ENCODE measurements around the gene C1orf35.

Gene C1orf35

DNA sequence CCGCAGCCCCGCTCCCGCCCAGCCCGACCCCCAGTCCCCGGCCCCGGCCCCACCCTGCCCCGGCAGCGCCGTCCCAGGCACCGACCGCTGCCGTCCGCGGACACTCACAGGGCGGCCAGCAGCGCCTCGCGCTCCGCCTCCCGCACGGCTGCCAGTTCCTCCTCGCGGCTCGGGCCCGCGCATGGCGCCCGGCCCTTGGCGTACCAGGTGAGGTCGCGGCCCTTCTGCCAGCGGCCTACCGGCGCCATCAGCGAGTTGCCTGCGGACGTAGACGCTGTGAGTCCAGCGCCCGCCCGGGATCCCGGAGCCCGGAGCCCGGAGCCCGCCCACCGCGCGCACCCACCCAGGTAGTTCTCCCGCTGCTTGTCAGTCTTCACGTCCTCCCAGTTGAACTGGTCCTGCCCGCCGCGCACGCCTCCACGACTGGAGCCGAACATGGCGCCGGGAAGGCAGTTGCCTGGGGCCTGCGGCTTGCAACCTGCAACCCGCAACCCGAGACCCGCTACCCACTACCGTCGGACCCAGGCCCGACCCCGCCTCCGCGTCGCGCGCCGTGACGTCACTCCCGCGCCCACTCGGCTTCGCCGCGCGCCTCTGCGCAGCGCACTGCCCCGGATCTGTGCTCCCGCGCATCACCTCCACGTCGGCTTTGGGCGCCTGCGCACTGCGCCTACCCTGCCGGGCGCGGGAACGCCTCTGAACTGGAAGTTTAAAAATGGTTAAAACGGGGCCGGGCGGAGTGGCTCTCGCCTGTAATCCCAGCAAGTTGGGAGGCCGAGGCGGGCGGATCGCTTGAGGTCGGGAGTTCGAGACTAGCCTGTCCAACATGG, at the start of gene C1orf35:
TSS of gene C1orf35 (minus strand) at position 535 of the 830 bp plus-strand sequence. CDS start at position 437, 98 bp downstream.
- peak; percentile 91 for DNase-seq (ENCODE audit: low read depth)

DNA sequence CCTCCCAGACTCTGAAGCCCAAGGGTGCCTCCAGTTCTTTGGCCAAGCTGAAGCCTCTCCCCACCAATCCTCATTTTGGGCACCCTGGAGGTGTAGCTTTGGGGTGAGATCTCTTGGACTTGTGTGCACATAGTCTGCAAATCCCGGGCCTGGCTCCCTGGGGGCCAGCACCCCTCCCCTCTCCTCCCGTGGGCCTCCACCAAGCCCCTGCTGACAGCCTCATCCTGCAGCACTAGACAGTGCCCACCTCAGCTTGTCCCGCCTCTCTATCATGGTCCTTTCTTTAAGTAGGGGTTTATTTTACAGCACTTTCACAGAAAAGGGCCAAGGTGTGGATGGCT, 49.8 kb upstream of the C1orf35 start:
- DNase-seq (ENCODE audit: low read depth): no peak

DNA sequence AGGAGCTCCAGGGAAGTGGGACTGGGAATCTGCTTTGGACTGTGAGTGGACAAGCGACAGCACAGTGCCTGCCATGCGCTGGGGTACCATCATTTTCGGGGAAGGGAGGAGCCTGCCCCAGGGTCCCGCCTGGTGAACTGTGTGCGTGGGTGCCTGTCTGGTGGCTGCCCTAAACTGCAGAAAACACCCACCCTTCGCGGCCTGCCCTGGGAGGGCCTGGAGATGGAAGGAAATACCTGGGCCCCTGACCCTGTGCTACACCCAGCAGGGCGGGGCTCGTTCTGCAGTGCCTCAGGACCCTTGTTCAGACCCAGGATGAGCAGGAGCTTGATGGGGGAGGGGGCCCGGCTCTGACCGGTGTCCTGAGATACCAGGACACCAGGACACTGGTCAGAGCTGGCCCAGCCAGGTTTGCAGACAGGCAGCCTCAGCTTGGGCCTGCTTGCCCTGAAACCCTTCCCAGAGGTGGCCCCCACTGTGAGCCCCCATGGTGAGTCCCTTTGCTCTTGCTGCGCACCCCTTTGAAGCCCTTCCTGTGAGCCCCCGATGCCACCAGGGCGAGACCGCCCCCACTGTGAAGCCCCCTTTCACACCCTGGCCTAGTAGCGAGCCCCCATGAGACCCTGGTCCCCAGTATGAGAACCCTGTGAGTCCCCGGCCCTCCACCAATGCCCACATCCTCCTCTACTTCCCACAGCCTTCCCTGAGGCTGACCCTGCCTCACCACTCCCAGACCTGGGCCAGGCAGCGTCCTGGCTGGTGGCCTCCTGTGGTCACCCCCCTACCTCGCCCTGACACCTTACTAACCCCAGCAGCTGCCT, 49.2 kb upstream of the C1orf35 start:
- DNase-seq (ENCODE audit: low read depth): no peak

DNA sequence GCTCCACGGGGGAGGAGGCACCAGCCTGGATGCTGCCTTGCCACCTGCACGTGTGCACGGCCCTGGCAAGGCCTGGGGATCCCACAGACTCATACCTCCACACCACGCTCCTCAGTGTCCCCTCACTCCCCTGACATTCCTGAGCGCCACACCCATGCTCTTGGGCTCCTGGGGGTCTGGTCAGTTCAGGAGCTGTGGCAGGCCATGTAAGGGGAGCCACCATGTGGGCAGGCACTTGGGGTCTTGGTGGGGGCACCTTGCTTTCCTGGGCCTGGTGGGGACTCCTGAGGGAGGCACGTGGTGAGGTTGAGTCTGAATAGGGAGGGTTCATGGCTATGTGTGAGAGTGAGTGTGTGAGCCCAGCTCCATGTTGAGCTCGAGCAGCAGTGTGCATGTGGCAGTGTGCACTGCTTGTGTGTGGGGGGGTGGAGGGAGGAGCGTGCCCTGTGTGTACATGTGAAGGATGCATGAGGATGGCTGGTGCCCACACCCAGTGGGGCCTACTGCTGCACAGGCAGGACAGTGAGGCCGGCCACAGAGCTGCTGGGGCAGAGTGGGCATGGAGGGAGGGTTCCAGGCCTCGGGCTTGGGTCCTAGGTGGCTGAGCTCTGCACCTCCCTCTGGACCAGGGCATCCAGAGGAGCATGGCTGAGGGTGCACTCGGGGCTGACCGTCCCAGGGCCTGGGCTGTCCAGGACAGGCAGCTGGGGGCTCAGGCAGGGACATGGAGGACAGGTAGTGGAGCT, 48.2 kb upstream of the C1orf35 start:
- no peak for DNase-seq (ENCODE audit: low read depth)

DNA sequence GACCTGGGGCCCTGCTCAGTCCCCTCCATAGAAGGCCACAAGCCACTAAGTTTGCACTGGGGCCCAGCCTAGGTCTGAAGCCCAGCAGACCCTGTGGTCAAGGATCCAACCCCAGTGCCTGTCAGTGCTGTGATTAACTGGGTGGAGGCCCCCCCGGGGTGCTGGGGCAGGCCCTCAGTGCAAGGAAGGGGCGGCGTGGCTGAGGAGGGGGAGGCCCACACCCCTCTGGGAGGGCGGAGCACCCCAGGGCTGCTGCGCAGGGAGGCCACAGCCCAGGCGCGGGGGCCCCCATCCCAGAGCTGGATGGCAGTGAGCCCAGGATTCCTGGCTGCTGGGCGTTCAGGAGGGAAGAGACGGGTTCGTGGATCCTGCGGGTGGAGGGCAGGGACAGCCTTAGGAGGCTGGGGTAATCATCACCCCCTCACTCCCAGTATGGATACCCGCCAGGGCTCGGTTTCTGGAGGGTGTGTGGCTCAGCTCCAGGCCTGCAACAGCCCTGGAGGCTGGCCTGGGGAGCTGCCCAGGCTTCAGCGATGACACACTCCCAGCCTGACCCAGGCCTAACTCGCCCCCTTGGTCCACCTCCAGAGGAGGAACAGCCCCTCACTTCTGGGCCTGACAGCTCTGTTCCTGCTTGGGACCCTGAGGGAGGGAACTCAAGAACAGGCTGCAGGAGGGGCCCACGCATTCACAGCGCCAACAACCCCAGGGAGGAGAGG, 47.5 kb upstream of the C1orf35 start:
- DNase-seq (ENCODE audit: low read depth): no peak

DNA sequence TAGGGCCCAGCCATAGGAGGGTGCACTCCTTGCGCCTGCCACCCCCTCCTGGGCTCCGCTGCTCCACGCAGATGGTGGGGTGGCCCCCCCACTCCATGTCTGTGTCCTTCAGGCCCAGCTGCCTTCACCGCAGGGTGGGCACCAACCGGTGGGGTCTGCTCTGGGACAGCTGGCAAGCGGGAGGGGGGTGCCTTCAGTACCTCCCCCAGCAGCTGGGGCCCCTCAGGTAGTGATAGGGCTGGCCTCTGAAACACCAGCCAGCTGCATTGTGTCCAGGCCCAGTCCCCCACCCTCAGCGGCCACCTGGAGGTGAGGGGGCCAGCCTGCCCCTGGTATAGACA, 47.0 kb upstream of the C1orf35 start:
- no peak for DNase-seq (ENCODE audit: low read depth)

DNA sequence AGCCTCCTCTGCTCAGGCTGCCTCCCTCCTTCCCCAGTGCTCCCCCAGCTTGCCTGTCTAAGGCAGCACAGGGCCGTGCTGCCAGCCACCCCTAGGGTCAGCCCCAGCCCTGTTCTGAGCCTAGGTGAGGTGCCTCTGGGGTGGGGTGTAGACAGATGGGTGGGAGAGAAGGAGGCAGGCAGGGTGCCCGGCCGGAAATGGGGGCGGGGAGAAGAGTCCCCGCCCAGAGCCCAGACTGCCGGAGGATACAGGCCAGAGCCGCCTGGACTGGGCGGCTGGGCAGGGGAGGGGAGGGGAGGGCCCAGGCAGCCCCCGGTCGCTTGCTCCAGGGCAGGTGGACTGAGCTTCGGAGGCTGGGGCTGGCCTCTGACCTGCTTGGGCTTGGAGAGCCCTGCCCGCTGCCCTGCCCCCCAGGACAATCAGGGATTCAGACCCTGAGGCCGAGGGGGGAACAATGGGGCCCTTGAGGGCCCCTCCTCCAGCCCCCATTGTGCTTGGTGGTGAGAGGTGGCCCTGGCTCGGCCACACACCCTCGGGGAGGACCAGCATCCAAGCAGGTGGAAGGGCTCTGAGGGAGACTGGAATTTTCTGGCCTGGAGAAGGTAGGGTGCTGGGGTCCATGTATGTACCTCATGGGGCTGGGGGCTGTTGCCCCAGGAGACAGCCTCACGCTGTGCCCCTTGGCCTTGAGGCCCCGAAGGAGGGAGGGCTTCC, 46.4 kb upstream of the C1orf35 start, which contains the start of gene GJC2:
TSS of gene GJC2 (plus strand) at position 525 of the 714 bp plus-strand sequence. CDS start 7,829 bp downstream, outside the sequence.
- no peak for DNase-seq (ENCODE audit: low read depth)

DNA sequence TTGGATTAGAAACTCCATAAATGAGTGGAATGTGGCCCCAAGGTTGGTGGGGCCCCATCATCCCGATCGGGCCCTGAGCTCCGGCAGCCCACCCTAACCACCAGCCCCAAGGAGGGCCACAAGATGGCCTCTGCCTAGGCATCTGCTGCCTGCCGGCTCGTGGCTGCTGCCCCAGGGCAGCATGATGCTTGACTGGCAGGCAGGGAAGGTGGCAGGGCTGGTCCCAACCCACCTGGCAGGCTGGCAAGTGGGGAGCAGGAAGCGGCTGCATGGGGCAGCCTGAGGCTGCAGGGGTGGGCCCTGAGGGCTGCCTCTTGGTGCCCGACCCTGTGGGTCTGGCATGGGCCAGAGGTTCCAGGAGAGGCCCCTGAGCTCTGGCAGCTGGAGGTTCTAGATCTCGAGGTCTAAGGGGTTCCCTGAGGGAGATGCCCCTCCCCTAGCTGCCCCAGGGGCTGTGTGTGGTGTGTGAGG, 45.8 kb upstream of the C1orf35 start:
- no peak for DNase-seq (ENCODE audit: low read depth)

DNA sequence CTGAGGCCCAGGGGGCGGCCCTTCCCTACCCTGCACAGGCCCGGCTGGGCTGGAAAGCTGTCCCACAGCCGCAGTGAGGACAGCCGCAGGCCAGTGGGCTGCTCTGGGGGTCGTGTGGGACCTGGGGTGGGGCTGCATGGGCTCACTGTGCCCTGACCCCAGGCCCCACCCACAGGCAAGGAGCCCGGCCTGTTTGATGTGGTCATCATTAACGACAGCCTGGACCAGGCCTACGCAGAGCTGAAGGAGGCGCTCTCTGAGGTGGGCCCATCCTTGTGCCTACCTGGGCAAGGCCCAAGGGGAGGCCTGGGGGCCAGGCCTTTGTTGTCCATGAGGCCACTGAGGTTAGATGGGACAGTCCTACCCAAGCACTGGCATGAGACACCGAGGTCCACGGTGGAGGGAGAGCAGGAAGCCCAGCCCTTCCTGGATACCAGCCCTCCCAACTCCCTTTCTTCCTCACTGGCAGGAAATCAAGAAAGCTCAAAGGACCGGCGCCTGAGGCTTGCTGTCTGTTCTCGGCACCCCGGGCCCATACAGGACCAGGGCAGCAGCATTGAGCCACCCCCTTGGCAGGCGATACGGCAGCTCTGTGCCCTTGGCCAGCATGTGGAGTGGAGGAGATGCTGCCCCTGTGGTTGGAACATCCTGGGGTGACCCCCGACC, 45.2 kb upstream of the C1orf35 start:
- DNase-seq (ENCODE audit: low read depth): no peak

DNA sequence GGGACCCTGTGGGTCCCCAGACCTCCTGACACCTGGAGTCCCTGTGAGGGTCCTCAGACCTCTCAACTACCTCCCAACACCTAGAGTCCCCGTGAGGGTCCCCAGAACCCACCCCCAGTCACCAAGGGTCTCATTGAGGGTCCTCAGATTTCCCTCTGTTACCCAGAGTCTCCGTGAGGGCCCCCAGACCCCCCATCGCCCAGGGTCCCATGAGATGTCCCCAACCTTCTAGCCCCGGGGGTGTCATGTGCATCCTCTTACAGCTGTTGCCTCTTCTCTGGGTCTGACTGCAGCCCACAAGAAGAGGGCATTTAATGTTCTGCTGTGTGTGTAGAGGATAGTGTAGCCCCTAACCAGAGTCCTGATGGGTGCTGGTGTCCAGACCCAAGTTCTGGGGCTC, 44.6 kb upstream of the C1orf35 start:
- no peak for DNase-seq (ENCODE audit: low read depth)

DNA sequence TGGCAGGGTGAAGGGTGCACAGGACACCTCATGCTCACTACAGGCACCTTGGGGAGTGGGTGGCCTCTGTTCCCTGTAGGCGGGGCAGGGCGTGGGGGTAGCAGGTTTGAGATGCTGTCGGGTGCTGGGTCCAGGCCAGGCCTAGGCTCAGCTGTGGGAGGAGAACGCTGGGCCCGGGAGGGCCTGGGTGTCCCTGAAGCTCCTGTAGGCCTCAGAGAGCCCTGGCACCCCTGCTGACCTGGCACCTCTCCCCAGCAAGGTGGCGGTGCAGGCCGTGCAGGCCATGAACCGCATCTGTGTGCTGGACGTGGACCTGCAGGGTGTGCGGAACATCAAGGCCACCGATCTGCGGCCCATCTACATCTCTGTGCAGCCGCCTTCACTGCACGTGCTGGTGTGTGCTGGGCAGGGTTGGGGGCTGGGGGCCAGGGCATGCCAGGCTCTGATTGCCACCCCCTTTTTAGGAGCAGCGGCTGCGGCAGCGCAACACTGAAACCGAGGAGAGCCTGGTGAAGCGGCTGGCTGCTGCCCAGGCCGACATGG, 44.1 kb upstream of the C1orf35 start:
- no peak for DNase-seq (ENCODE audit: low read depth)

DNA sequence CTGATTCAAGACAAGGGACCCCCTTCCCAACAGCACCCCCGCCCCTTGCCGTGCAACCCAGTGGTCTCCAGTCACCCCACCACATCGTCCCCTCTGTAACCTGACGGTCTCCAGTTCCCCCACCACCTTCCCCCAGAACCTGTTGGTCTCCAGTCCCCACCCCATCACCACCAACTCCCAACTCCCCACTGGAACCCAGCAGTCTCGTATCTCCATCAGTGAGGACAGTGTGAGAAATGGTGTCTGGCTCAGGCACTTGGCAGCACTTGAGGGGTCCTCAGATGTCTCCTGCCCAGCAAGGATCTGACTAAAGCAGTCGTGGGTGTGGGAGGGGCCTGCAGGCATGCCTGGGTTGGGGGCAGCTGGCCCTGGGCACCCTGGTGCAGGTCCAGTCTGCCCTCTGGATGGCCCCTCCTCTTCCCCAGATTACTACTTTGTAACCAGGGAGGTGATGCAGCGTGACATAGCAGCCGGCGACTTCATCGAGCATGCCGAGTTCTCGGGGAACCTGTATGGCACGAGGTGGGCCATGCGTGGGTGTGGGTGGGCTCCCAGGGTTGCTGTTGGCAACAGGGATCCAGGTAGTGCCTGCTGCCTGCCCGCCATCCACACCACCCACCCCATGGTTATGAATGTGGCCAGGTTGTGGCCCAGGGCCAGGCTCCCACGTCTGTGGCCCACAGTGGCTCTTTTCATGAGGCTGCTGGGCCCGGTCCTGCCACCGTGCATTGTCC, 43.5 kb upstream of the C1orf35 start:
- DNase-seq (ENCODE audit: low read depth): no peak

DNA sequence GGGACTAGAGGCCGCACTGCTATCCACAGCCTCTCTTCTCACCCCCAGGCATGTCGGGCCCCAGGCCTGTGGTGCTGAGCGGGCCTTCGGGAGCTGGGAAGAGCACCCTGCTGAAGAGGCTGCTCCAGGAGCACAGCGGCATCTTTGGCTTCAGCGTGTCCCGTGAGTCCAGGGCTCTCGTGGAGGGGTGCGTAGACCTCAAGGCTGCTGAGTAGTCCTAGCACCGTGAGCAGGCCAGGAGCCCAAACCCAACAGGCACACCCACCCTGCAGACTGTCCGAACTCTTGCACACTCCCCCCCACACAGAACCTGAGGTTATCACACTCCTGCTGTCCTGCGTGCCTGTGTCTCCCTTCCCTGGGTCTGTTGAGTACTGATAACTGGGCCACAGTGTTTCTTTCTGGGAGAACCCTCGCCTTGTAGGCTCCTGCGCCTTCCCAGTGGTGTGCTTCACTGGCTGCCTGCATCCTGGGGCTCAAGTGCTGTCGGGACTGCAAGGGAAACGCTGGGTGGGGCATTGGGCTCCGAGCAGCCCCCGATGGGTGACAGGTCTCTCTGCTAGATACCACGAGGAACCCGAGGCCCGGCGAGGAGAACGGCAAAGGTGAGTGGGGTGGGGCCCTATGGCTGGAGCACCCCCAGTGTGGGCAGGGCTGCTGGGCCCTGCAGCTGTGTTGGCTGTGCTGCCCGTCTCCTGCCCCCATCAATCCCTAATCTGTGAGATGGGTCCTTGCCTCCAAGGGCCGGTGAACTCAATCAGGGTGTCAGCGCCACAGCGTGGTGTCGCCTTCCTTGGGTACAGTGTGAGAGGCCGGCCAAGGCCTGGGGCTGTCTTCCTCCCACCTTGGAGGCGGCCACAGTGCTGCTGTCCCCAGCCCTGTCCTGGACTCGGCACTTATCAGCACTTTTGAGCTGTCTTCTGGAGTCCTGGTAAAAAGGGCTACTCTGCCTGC, 42.6 kb upstream of the C1orf35 start:
- no peak for DNase-seq (ENCODE audit: low read depth)

DNA sequence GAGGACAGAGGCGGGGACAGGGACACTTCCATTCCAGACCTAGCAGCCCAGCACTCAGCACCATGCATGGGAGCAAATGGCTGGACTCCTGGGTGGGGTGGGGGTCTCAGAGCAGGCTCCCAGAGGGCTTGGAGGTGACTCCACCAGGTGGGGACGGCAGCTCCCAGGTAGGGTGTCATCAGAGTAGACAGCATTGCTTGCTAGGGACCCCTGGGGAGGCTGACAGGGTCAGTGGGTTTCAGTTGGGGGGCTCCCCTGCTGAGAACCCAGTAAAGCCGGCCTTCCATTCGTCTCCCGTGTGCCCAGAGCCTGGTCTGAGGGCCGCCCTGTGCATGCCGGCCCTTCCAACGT, 41.8 kb upstream of the C1orf35 start:
- no peak for DNase-seq (ENCODE audit: low read depth)

DNA sequence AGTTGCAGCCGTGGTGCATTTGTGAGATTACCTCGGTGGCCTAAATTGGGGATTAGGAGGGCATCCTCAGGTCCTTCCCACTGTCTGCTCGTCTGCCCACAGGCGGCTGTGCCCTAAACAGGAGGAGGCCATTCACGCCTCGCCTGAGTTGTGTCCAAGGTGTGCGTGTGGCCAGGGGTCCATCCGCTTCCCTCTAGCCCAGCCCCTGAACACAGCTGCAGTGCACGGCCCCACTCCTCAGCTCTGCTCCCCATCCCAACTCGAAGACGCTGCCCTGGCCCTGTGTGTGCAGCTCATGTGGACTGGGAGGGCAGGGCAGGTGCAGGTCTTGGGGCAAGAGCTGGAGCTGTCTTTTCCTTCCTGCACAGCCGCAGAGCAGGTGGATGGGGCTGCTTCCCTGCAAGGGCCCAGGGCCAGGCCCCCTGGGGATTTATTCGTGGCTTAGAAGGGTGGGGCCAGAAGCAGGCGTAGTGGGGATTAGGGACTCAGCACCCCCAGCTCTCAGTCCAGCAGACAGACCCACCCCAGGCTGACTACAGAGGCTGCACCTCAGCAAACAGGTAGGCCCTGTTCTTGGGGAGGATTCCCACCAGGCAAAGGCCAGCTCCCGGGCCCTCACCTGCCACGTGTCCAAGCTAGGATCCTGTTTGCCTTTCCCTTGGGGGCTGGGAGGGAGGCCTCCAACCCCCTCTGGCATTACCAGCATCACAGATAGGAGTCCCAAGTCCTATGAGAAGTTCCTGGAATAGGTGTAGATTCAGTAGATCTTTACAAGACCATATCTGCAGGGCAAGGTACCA, 41.3 kb upstream of the C1orf35 start:
- no peak for DNase-seq (ENCODE audit: low read depth)

DNA sequence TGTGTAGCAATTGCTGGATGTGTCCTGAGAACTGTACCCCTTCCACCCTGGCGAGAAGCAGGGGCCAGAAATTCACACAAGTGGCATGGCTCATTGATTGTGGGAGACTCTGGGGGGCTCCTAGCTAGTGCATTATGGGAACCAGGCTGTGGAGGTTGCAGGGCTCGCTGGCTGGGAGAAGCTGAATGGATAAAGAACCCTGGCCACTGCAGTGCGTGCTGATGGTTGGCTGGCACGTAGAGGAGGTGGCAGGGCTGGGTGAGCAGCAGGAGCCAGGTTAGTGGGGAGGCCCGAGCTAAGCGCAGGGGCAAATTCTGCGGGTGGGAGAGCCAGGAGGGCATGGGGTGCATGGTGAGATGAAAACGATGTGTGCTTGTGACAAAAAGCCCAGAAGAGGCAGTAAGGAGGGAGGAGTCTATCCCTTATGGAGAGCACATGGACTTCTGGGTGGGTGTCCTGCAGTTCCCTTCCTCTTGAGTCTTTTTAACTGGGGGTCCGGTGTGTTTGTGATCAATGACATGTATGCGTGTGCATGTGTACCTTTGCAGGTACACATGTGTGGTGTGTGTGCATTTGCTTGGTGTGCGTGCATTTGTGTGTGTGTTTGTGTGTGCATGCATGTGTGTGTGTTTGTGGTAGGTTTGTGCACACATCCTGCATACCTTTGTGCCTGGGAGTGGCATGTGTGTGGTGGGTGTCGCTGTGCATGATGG, 40.5 kb upstream of the C1orf35 start:
- DNase-seq (ENCODE audit: low read depth): no peak

DNA sequence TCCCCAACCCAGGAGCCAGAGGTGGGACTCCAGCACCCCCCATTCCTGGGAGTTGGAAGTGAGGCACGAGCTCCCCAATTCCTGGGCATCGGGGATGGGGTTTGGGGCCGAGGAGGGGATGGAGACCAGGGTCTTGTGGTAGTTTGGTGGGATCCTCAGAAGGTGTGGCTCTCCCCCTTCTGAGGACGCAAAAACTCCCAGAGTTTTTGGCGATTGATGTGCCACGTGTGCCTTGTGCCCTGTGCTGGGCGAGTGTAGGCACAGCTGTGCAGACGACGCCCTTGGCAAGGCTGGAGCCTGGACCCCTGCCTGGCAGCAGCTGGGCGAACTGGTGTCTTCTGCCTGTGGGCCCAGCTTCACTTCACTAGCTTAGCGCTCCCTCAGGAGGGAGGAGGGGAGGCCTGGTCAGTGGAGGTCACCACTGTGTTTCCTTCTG, 39.6 kb upstream of the C1orf35 start:
- DNase-seq (ENCODE audit: low read depth): no peak

Data from stimulated activated CD8-positive, alpha-beta memory T cell treated with anti-CD3 and anti-CD28 coated beads, Interleukin-12 subunit alpha, Interleukin-12 subunit beta, amount 100 ng/mL, for 1 hour (primary cell).